ENCODE measurements around the gene OLA1. TPM values are rescaled to one million over a fixed set of nuclear protein-coding genes. Genes with fewer than 3 reads are reported as not detected.

OLA1 gene
- polyA plus RNA-seq, 3 donors: 166 to 177 (median 172) TPM

DNA sequence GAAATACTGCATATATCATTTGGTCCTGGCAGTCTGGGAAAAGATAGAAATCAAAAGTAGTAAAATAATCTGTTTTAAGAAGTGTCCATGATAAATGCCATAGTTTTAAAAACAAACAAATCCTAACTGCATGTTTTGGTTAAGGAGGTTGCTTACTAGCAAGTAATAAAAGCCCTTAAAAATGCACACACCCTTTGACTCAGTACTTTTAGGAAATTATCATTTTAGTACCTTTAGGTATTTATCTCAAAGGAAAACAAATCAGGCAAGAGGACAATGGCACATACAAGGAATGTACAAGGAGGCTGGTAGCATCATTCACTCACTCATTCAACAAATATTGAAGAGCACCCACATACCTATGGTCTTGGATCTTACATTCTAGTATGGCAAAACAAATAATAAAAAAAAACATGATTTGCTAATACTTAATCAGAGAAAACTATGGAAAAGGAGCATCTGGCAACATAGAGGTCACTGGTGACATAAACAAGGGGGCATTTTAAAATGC lies 67.6 kb downstream of the OLA1 start:
- DNase-seq (ENCODE audit: low read depth in 3 of 3, low spot score in 2 of 3): no peak

- DNase-seq (ENCODE audit: low read depth in 3 of 3, low spot score in 2 of 3): no peak
These were observed 68.1 kb downstream of the OLA1 start for GRCh38 chr2:174180165-174180724.

- no peak for DNase-seq (ENCODE audit: low read depth in 3 of 3, low spot score in 2 of 3)
These were observed 70.9 kb downstream of the OLA1 start for GRCh38 chr2:174177316-174177890.

- no peak for DNase-seq (ENCODE audit: low read depth in 3 of 3, low spot score in 2 of 3)
These were observed 71.4 kb downstream of the OLA1 start for GRCh38 chr2:174176898-174177297.

- DNase-seq (ENCODE audit: low read depth in 3 of 3, low spot score in 2 of 3): no peak
These were observed 73.6 kb downstream of the OLA1 start for GRCh38 chr2:174174741-174175140.

DNA sequence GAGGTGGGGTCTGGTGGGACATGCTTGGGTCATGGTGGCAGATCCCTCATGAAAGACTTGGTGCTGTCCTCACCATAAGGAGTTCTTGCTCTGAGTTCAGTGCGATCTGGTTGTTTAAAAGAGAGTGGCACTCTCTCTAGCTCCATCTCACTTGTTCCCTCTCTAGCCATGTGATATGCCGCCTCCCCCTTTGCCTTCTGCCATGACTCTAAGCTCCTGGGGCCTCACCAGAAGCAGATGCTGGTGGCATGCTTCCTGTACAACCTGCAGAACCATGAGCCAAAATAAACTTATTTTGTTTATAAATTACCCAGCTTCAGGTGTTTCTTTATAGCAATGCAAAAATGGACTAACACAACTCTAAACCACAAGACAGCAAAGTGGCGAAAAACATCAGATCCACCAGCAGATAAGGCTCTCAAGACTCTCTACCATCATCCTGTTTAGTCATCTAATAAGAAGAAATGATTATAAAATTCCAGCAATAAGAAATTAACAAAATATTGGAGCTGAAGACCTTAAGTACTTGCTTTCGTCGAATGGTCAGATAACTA lies 75.5 kb downstream of the OLA1 start:
- no peak for DNase-seq (ENCODE audit: low read depth in 3 of 3, low spot score in 2 of 3)

DNA sequence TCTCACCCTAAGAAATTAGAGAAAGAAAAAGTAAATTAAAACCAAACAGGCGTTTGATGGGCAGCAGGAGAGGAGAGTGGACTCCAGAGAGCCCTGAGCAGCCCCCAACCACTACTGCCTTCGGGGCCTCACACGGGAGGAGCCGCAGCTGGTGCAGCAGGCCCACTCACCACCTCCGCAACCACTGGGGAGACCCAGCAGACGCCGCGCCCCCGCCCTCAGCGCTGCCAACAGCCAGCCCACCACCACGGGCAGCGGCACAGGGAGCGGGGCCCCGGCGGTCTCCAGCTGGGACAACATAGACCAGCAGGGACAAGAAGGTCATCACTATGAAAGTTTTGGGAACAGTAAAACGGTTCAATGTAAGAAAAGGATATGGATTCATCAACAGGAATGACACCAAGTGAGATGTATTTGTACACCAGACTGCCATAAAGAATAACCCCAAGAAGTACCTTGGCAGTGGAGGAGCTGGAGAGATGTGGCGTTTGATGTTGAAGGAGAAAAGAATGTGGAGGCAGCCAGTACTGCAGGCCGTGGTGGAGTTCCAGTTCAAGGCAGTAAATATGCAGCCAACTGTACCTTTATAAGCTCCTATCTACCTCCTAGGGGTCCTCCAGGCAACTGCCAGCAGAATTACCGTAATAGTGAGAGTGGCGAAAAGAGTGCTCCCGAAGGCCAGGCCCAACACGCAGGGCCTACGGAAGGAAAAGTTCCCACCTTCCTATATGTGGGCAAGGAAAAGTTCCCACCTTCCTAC lies 76.5 kb downstream of the OLA1 start:
- no peak for DNase-seq (ENCODE audit: low read depth in 3 of 3, low spot score in 2 of 3)

DNA sequence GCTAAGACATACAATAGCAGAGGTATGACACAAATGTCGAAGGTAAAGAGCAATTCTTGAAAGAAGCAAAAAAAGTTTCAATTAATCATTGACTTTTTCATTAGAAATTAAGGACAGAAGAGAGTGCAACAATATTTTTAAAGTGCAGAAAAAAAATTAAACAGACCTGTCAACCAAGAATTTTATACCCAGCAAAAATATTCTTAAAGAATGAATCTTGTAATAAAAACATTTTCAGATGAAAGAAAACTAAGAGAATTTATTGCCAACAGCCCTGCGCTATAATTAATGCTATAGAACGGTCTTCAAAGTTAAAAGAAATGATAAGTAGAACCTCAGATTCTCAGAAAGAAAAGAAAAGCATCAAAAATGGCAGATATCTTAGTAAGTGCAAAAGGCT lies 79.0 kb downstream of the OLA1 start:
- no peak for DNase-seq (ENCODE audit: low read depth in 3 of 3, low spot score in 2 of 3)

- DNase-seq (ENCODE audit: low read depth in 3 of 3, low spot score in 2 of 3): no peak
These were observed 82.1 kb downstream of the OLA1 start for GRCh38 chr2:174166261-174166660.

DNA sequence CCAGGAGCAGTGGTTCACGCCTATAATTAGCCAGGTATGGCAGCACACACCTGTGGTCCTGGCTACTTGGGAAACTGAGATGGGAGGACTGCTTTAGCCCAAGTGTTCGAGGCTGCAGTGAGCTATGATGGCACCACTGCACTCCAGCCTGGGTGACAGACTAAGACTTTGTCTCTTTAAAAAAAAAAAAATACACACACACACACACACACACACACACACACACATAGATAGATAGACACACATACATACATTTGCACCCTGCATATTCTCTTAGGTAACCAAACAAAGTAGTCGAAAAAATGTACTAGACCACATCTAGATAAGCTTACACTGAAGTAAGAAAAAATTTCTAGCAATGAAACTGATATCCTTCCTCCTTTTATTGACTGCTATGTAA lies 86.8 kb downstream of the OLA1 start:
- DNase-seq (ENCODE audit: low read depth in 3 of 3, low spot score in 2 of 3): no peak

DNA sequence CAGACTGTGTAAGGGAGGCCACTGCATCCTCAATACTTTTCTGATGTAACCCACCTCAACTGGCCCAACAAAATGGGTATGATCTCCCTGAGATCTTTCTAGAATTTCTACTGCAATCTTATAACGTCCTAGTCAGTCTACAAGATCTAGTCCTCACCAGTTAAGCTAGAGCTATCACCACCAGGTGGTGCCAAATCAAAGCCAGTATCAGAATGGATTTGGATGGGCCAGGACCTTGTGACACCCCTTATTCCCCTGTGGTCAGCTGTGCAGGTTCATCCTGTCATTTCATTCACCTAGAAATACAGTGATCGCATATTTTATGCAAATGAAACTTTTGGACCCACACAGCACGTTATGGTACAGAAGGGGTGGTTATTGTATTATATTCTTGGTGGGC lies 90.3 kb downstream of the OLA1 start:
- no peak for DNase-seq (ENCODE audit: low read depth in 3 of 3, low spot score in 2 of 3)

GRCh38 chr2:174157053-174157452 lies 91.3 kb downstream of the OLA1 start:
- no peak for DNase-seq (ENCODE audit: low read depth in 3 of 3, low spot score in 2 of 3)

DNA sequence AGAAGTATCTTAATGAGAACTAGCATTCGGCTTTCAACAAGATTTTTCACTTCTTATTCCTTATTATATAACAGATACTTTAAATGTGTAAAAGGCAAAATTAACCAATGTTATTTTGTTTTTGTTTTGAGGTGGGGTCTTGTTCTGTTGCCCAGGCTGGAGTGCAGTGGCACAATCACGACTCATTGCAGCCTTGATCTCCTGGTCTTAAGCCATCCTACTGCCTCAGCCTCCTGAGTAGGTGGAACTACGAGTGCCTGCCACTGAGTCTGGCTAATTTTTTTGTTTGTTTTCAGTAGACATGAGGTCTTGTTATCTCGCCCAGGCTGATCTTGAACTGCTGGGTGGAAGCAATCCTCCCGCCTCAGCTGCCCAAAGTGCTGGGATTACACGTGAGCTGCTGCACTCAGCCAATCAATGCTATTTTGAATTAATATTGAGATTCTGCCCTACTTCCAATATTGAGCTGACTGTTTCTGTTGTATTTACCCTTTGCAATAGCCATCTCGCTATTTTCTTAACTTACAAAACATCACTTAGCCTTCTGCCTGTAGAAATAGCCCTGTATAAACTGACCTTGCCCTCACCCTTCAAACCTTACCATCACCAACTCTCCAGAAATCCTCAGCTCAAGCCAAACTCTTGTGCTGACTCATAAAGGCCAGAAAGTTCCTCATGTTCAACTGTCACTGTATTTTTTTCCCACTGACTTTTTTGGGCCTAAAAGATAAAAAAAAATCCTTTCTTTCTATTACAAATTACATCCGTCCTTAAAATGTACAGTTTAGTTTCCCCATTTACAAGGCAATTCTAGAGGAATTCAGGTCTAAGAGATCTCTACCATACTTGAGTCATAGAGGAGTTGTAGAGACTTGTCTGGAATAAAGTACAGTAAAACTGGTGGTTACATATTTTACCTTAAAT lies 94.3 kb downstream of the OLA1 start:
- no peak for DNase-seq (ENCODE audit: low read depth in 3 of 3, low spot score in 2 of 3)

DNA sequence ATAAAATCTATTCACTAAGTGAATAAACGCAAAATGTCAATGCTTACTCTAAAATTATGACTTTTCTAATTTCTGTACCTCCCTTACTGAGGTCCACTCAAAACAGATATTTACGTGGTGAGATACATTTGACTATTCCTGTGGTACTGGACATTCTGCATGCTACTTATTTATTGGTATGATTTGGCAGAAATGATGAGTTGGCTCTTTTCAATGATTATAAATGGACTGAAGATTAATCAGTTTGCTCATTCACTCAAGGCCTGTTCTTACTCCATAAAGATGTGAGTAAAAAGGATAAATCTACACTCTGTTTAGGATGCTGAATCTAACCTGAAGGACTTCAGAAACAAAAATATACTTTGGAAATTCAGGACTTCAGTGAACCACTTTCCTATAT lies 98.8 kb downstream of the OLA1 start:
- no peak for DNase-seq (ENCODE audit: low read depth in 3 of 3, low spot score in 2 of 3)

- no peak for DNase-seq (ENCODE audit: low read depth in 3 of 3, low spot score in 2 of 3)
These were observed 99.5 kb downstream of the OLA1 start for GRCh38 chr2:174148833-174149232.

DNA sequence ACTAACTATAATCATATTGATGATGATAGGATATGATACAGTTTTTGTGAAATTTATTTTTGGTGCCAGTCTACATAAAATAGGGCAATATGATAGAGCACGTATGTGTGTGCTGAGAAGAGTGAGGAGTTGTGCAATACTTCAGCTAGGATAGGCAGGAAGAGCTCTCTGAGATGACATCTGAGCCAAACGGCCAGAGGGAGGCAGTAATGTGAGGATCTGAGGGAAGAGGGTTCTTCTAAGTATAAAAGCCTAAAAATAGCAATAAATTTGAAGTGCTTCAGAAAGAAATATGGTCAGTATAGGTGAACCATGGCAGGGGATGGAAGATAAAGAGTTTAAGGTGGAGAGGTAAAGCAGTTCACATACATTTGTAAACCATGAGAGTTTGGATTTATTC lies 102.5 kb downstream of the OLA1 start:
- DNase-seq (ENCODE audit: low read depth in 3 of 3, low spot score in 2 of 3): no peak

GRCh38 chr2:174142290-174142689 lies 106.0 kb downstream of the OLA1 start:
- DNase-seq (ENCODE audit: low read depth in 3 of 3, low spot score in 2 of 3): no peak

DNA sequence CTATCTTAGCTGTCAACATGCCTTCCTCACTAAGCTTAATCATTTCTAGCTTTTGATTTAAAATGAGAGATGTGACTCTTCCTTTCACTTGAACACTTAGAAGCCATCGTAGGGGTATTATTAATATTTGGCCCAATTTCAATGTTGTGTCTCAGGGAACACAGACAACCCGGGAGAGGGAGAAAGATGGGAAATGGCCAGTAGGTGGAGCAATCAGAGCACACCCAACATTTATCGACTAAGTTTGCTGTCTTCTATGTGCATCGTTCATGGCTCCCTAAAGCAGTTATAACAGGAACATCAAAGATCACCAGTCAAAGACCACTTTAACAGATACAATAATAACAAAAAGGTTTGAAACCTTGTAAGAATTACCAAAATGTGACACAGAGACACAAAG lies 110.2 kb downstream of the OLA1 start:
- DNase-seq (ENCODE audit: low read depth in 3 of 3, low spot score in 2 of 3): no peak

GRCh38 chr2:174135981-174136380 lies 112.4 kb downstream of the OLA1 start:
- DNase-seq (ENCODE audit: low read depth in 3 of 3, low spot score in 2 of 3): no peak

DNA sequence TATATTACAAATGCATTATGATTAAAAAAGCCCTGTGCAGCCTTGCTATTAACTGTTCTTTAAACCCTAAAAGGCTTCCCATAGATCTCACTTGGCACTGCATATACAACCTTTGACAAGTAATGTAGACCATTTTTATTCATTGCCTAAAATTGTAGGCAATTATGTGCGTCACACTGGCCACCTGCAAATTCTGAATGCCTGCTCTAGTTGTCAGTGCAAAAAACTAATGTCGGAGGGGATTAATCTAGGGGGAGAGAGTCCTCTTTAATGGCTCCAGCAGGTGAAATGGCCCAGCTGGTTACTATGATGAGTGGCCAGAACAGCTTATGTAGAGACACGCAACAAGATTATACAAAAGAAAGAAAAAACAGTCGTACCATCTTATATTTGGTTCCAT lies 123.2 kb downstream of the OLA1 start:
- DNase-seq (ENCODE audit: low read depth in 3 of 3, low spot score in 2 of 3): no peak

- DNase-seq (ENCODE audit: low read depth in 3 of 3, low spot score in 2 of 3): no peak
These were observed 124.2 kb downstream of the OLA1 start for GRCh38 chr2:174124181-174124580.

Measured in right renal cortex interstitium (tissue), 3 donors.